GM12874 (cell line): Measurements from ENCODE around the gene TMEM53.

ENCODE experiments used
- TF ChIP-seq, protein P1 (sequence below): IDR thresholded peaks from 2 replicates; pipeline ENCODE4 v1.5.1; 2011; ENCODE audit warnings: low read depth, mild to moderate bottlenecking, control low read depth, low read length, moderate library complexity; ENCODE audit not compliant: insufficient read depth

TMEM53 gene

DNA sequence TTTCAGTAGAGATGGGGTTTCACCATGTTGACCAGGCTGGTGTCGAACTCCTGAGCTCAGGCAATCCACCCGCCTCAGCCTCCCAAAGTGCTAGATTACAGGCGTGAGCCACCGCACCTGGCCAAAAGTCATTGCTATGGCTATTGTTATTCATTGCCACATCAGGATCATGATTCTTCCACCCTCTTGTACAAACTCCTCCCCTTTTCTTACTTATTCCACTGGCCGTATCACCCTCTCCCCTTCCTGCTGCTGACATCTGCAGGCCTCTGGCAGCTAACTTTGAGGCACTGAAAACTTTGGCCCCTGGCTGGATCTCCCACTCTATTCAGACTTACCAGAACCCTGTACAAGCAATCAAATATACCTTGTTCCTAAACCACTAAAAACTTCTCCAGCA is 10.9 kb downstream of the TMEM53 start:
- TF ChIP-seq, protein P1, sequence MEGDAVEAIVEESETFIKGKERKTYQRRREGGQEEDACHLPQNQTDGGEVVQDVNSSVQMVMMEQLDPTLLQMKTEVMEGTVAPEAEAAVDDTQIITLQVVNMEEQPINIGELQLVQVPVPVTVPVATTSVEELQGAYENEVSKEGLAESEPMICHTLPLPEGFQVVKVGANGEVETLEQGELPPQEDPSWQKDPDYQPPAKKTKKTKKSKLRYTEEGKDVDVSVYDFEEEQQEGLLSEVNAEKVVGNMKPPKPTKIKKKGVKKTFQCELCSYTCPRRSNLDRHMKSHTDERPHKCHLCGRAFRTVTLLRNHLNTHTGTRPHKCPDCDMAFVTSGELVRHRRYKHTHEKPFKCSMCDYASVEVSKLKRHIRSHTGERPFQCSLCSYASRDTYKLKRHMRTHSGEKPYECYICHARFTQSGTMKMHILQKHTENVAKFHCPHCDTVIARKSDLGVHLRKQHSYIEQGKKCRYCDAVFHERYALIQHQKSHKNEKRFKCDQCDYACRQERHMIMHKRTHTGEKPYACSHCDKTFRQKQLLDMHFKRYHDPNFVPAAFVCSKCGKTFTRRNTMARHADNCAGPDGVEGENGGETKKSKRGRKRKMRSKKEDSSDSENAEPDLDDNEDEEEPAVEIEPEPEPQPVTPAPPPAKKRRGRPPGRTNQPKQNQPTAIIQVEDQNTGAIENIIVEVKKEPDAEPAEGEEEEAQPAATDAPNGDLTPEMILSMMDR = no peak

DNA sequence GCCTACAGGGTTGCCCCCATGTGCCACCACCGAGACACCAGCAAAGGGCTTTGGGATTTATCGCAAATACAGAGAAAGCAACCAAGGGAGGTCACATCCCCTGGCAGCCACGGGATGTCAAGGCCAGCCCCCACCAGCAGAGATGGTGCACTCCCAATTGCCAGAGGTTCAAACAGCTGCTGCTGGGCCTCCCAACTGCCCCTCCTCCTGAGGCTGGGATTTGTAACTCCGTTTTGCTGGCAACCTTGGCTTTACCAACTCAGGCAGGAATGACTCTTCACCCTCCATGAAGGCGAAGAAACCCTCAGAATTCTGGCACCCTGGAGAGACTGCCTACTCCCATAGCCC is 11.6 kb downstream of the TMEM53 start:
- TF ChIP-seq, protein P1 = no peak

DNA sequence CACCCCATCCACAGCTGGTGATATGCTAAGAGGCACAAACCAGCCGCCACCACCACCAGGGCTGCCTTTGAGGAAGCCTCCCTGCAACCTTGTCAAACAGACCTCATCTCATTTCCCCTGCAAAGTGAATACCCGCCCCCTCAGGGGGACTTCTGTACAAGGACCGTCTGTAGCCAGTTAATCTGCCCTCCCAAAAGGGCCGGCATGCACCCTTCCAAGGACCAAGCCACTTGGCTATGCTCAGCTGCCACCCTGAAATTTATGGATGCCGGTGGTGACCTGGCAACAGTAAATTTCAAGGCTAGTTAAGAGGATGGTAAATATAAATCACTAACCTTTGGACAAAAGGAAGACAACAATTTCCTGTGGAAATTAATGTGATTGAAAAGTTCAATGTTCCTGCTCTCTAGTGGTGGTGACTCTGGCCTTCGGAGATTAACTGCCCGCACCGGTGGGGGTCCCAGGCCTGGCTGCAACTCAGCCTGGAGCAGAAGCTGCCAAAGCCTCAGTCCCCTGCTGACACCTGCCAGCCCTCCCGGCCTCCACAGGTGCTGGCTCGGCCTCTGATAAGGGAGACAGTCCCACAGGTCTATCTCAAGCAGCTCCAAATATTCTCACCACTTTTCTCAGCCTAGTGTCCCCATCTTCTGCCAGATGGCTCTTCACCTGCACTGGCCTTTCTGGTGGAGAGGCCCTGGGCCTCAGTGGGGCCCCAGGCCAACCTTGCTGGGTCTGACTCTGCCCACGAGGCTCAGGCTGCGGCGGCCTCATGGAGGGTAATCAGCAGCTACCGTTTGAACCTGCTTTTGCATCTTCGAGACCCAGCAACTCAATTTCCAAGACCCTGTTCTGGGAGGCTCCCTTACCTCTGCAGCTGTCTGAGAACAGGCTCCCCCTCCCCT is 12.2 kb downstream of the TMEM53 start:
- TF ChIP-seq, protein P1 = no peak

DNA sequence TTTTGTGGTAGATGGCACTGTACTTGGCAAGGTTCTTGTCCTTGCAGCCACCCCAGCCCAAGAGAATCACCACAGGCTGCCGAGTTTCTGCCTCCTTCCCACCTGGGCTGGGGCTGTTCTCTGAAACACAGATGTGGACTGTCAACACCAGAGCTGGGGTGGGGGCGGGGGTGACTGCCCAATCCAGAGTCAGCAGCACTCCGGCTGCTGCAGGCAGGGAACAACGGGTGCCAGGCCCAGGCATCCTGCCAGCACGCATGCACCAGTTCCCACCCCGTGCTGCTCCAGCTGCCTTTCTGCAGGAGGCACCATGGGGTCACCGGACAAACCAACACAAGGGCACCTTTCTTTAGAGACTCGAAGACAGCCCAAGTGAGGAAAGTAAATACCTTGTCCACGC is 14.1 kb downstream of the TMEM53 start:
- TF ChIP-seq, protein P1 = no peak

DNA sequence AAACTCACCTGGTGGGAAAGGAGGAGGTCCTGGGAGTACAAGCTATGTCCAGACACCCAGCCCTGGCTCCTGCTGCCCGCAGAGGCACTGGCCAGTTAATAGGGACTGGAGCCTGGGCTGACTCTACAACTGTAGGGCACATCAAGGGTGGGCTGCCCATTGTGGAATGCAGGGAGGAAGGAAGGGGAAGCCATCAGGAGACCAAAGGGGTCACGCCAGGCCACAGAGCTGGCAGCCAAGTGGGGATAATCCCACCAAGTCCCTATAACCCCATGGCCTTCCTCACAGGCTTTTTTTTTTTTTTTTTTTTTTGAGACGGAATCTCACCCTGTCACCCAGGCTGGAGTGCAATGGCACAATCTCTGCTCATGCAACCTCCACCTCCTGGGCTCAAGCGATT is 14.7 kb downstream of the TMEM53 start:
- TF ChIP-seq, protein P1 = no peak

DNA sequence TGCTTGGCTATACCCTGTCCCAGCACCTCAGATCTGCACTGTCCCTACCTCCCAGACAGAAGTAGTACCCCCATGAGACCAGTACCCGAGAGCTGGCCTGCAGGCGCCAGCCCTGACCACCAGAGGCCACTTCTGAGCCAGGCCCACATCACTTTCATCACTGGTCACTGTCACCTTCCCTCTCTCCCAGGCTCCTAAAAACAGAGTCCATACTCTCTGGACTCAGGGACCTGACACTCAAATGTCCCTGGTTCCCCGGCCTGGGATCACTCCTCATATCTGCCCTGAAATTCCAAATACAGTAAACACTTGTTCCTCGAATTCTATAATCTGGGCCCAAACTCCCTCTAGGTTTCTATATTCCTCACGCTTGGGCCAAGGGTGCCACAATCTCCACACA is 18.7 kb downstream of the TMEM53 start:
- TF ChIP-seq, protein P1 = peak; percentile 92

DNA sequence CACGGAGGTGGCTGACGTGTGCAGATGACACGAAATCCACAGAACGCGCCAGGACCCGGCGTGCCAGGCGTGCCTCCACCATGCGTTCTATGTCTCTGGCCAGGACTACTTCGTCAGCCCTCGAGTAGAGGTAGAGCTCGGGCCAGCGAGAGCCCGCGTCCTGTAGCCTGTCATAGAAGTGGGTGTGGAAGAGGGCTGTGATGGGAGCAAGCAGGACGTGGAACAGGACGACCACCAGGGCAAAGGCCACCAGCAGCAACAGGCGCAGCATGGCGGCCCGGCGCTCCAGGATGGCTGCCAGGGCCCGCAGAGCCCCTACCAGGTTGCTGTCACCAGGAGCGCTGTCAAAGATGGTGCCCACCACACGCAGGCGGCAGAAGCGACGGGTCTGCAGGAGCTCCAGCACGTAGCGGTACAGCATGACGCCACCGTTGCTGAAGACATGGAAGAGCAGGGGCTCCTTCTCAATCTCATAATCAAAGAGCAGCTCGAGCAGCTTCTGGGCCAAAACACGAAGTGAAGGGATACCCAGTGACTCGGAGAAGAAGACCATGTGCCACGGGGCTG is 19.6 kb downstream of the TMEM53 start:
- TF ChIP-seq, protein P1 = no peak
